NT2/D1 (cell line): Measurements from ENCODE around the gene ANKRD50.

Experiments
- SUZ12 ChIP-seq: IDR thresholded peaks from 2 replicates; pipeline ENCODE4 v1.6.1; 2011; ENCODE audit not compliant: insufficient read length, insufficient read depth; ENCODE audit errors: extremely low read depth
- YY1 ChIP-seq: IDR thresholded peaks from 2 replicates; pipeline ENCODE4 v1.6.1; 2011; ENCODE audit not compliant: insufficient read length, insufficient read depth
- ZNF274 ChIP-seq: IDR thresholded peaks from 2 replicates; pipeline ENCODE4 v1.6.1; 2011; ENCODE audit warnings: mild to moderate bottlenecking, low read depth, low read length

- TF ChIP-seq SUZ12 (no peak), YY1 (no peak), ZNF274 (no peak)
Observed at GRCh38 chr4:124740501-124740900, 28.0 kb upstream of the ANKRD50 start.
